Measurements from ENCODE around the gene MYLK4.

DNA sequence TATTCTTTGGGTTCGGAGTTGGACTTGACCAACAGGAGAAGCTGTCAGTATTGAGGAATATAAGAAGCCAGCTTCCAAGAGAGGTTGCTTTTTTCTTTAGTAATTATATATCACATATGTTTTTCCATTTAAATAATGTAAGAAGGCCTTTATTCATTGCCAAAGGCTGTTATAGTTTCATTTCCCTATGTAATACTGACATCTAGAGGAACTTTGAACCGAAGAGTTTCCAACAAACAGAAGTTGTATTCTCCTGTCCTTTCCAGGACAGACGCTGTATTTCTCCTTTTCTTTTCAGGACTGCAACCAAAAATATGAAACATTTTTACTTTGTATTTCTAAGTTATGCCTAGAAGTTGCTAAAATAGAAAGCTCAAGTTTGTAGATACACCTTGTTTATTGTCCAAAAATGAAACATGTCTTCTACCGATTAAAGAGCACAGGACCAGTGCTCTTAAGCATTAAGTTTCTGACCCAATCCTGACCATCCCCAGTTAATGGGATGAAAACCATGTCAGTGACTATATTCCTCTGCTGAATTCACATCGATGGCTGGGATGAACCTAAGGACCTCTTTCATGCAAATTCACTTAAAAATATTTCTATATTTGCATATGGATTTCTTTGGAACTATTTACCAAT is 55.1 kb downstream of the MYLK4 start:
- TF ChIP-seq, protein P1, sequence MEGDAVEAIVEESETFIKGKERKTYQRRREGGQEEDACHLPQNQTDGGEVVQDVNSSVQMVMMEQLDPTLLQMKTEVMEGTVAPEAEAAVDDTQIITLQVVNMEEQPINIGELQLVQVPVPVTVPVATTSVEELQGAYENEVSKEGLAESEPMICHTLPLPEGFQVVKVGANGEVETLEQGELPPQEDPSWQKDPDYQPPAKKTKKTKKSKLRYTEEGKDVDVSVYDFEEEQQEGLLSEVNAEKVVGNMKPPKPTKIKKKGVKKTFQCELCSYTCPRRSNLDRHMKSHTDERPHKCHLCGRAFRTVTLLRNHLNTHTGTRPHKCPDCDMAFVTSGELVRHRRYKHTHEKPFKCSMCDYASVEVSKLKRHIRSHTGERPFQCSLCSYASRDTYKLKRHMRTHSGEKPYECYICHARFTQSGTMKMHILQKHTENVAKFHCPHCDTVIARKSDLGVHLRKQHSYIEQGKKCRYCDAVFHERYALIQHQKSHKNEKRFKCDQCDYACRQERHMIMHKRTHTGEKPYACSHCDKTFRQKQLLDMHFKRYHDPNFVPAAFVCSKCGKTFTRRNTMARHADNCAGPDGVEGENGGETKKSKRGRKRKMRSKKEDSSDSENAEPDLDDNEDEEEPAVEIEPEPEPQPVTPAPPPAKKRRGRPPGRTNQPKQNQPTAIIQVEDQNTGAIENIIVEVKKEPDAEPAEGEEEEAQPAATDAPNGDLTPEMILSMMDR (IDR thresholded peaks at IDR 0.05), result no peak
- no peak for TF ChIP-seq POLR2A (IDR thresholded peaks at IDR 0.05)
